NCI-H2107 (cell line): ENCODE data around the gene CADM1.

Experiments
- DNase-seq: peaks from one replicate; lab custom pipeline; 2025; lab: John Stamatoyannopoulos, UW

The CADM1 gene

DNA sequence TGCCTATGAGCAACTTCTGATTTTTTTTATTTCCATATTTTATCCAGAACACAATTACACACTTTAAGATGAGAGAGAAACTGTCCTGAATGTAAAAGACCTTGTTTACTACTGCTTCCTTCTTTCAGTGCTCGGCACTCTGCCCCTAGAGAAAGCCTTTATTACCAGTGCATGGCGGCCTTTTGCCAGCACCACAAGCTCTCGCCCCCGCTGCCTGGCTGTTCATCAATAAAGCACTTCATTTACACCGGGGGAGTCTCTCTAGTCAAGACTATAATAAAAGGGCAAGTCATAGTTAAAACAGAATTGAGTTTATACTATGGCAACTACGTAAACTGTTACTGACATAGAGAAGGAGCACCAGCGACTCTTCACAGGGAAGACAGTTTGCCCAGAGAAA, 259.5 kb downstream of the CADM1 start:
- no peak for DNase-seq

GRCh38 chr11:115244296-115244695, 259.9 kb downstream of the CADM1 start:
- no peak for DNase-seq

- no peak for DNase-seq
Measured at GRCh38 chr11:115242982-115243381, 261.2 kb downstream of the CADM1 start.

- no peak for DNase-seq
Measured at GRCh38 chr11:115241899-115242298, 262.3 kb downstream of the CADM1 start.

DNA sequence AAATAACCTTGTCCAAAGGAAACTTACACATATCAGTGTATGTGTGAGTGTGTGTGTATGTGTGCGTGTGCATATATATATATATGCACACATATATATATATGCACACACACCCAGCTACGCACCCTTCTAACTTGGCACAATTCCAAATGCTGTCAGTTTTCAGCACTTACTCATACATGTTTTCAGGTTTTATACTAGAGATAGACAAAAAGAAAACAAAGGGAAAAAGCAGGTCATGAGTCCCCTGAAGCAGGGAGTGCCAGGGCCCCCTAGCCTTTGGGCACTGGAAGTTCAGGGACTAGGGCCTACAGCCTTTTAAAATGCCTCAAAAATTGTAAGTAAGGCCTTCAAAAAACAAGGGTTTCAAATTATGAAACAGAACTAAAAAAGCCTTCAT, 265.4 kb downstream of the CADM1 start:
- no peak for DNase-seq

- DNase-seq = no peak
Measured at GRCh38 chr11:115238086-115238485, 266.1 kb downstream of the CADM1 start.

DNA sequence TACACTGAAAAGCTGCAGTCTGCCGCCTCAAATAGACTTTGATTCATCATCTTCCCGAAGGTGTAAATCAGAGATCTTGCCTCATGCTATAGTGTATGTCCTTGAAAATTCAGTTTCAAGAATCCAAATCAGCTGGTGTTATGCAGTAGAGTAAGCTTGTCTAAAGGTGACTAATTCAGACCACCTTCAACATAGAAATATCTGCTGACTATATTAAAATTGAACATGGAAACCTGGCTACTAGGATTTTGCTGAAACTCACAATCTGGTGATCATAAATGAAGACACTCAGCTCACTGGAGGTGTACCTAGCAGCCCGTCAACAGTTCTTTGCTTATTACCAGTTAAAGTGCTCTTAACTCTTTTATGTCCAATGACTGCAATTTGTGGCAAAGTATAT, 266.6 kb downstream of the CADM1 start:
- DNase-seq = no peak

DNA sequence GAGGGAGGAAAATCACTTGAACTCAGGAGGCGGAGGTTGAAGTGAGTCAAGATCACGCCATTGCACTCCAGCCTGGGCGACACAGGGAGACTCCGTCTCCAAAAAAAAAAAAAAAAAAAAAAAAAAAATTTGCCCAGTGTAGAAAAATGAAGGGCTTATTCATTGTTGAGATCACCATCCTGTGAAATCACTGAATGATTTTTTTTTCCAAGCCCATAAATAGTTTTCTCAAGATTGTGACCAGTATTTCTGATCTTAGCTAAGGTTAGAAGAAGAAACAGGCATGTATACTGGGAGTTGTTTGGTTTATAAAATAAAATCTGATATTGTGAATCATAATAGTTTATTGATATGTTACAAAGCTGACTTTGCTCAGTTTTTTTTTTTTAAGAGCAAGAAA, 269.4 kb downstream of the CADM1 start:
- no peak for DNase-seq

DNA sequence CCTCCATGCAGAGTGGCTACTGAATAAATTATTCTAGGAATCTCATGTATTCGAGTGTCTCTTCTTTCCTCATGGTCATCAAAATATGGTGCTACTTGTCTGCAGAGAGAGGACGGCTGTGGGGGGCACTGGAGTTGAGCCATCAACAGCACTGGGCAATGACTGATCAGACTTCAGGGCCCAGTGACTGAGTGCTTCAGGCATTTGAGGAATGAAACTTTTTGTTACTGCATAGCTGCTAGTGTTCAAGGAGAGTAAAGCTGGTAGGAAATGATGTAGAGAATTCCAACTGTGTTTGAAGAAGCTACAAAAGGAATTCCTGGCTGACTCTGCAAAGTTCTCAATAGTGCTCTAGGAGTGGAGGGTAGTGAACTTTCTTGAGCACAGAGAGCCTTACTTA, 277.7 kb downstream of the CADM1 start:
- no peak for DNase-seq

- DNase-seq = no peak
Measured at GRCh38 chr11:115224551-115224950, 279.7 kb downstream of the CADM1 start.

GRCh38 chr11:115222863-115223530, 281.2 kb downstream of the CADM1 start:
- DNase-seq = no peak

DNA sequence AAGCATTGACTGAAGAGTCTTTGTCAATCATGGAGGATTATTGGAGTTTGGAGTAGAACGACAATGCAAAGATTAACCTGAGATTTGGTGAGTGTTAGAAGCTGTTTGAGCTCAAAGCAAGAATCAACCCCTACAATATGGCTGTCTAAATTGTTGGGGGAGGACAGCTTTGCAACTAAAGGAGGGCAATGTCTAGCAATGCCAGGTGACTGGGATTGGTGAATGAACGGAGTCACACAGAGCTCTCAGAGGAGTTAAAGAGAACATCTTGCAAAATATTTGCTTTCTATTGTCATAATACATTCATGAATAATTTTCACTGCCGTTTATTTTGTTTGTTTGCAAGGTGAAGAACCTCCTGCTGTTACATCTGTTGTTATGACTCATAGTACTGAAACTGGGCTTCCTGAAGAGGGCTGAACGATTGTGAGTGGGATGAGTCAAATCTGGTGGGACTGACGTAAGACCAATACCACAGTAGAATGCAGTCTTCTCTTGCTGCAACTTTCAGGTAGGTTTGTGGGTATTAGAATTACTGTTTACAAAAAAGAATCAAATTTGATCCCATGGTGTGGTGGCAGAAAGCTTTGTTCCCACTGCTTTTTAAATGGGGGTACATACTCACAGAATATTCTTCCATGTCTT, 281.9 kb downstream of the CADM1 start:
- peak; percentile 38 for DNase-seq

- no peak for DNase-seq
Measured at GRCh38 chr11:115221461-115222069, 282.6 kb downstream of the CADM1 start.

GRCh38 chr11:115220911-115221310, 283.3 kb downstream of the CADM1 start:
- DNase-seq = no peak

GRCh38 chr11:115220423-115220822, 283.8 kb downstream of the CADM1 start:
- DNase-seq = no peak

DNA sequence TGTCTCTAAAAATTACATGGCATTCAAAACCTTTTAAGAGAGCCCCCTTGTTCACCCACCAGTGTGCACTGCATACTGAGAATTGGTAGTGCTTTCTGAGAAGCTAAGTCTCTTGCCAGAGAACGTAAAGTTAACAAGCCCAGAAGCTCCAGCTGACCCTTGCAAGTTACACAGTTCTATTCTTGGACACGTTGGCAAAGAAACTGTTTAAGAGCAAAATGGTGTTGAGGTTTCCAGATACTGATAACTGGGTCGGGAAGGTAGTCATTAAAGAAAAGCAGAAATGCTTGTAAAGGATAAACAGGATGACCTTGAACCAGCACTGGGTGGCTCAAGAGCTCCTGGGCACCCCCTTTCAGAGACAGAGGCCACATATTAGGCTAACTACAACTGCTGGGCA, 284.8 kb downstream of the CADM1 start:
- DNase-seq = no peak

GRCh38 chr11:115217726-115218311, 286.4 kb downstream of the CADM1 start:
- no peak for DNase-seq

GRCh38 chr11:115215694-115216617, 288.3 kb downstream of the CADM1 start:
- no peak for DNase-seq

DNA sequence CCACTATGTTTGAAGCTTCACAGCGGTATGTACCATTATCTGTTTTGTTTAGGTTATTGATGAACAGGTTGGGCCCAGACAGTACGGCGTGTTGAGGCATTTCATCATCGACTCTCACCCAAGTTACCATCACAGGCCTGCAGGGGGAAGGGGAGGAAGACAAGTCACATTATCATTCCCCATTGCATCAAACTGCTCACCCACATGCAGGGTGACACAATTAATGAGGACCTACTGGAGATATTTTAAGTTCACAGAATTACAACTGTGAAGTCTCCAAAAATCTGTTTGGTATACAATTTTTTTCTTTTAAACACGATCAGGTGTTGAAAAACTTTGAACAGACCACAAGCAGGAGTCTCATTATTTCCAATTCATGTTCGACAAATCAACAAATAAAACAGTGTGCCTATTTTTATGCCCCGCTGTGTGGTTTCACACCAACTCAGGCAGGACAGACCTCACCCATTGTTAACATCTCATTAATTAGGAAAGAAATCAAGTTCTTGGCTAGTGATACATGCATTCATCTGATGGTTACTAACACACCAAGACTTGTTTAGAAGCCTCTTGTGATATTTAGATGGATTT, 289.5 kb downstream of the CADM1 start:
- DNase-seq = no peak

DNA sequence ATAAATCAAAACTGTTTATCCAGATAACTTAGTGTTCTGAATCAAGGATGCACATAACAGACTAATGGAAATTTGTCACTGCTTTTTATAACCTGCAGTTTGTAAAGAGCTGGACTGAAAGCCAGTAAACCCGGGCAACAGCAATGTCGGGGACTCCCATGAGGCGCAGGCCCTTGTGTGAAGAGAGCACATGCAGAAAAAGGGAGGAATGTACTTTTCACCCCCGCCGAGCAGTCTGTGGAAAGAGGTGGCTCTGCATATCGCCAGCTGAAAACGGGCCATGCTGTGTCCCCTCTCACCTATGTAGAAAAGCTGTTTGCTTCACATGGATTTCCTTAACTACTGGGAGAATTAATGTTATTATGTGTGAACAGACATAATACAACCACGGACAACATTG, 291.2 kb downstream of the CADM1 start:
- DNase-seq = no peak

- no peak for DNase-seq
Measured at GRCh38 chr11:115208808-115209259, 295.4 kb downstream of the CADM1 start.

DNA sequence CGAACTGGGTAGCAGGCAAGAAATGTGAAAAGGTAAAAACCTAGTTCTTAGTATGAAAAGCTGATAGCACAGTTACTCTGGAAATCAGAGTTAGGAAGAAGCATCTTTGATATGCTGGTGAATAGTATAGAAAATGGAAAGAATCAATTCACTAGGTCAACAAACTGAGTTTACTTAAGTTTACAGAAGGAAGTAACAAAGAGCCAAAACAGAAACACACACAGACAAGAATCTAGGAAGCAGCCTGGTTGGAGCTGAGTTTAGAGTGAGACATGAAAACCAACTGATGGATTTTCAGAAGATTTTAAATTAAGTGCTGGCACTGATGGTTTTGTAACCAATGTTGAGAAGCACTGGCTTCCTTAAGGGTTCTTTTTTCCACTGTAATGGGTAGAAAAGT, 296.3 kb downstream of the CADM1 start:
- no peak for DNase-seq
